Fibroblast of lung (primary cell): Measurements from ENCODE around the gene CYP2F1.

ENCODE experiments used
- EZH2 ChIP-seq: IDR thresholded peaks from 2 replicates; pipeline ENCODE4 v1.5.1; 2012; ENCODE audit warnings: low read length, control low read depth, mild to moderate bottlenecking; ENCODE audit errors: missing control alignments
- TF ChIP-seq, protein P1 (sequence below), 2 donors: IDR thresholded peaks in 1 of 2; conservative IDR thresholded peaks in 1 of 2; 1 replicate in 1 of 2; 2 replicates in 1 of 2; pipeline ENCODE4 v1.5.1; 2011 to 2012; ENCODE audit warnings: low read length in 2 of 2, control low read depth in 1 of 2, inconsistent platforms in 1 of 2, low read depth in 1 of 2, mild to moderate bottlenecking in 1 of 2

DNA sequence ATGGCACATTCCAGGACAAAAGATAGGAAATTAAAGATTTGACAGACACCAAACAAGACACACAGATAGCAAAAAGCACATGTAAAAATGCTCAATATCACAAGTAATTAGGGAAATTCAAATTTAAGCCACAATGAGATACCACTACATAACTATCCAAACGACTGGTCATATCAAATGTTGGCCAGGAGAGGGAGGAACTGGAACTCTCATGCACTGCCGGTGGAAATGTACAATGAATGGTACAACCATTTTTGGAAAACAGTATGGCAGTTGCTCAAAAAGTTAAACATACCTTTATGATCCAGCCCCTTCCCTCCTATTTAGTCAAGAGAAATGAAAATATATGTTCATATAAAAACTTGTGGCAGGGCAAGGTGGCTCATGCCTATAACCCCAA lies 42.0 kb downstream of the CYP2F1 start:
- TF ChIP-seq, protein P1, sequence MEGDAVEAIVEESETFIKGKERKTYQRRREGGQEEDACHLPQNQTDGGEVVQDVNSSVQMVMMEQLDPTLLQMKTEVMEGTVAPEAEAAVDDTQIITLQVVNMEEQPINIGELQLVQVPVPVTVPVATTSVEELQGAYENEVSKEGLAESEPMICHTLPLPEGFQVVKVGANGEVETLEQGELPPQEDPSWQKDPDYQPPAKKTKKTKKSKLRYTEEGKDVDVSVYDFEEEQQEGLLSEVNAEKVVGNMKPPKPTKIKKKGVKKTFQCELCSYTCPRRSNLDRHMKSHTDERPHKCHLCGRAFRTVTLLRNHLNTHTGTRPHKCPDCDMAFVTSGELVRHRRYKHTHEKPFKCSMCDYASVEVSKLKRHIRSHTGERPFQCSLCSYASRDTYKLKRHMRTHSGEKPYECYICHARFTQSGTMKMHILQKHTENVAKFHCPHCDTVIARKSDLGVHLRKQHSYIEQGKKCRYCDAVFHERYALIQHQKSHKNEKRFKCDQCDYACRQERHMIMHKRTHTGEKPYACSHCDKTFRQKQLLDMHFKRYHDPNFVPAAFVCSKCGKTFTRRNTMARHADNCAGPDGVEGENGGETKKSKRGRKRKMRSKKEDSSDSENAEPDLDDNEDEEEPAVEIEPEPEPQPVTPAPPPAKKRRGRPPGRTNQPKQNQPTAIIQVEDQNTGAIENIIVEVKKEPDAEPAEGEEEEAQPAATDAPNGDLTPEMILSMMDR (conservative IDR thresholded peaks at IDR 0.05 in 1 of 2, IDR thresholded peaks at IDR 0.05 in 1 of 2; ENCODE audit: low read depth in 1 of 2, low read length in 2 of 2): no peak
- TF ChIP-seq EZH2: no peak
